IPS DF 6.9 (cell line): ENCODE measurements around the gene CYTH2.
A peak's percentile ranks its signal among the peaks of the same experiment; 100 is the strongest.
"Not testable (repeated sequence)": the region's sequence is repeated elsewhere in the genome, so short reads cannot be mapped to it uniquely, and the experiment has no call there.

Experiments used
- DNase-seq: peaks from one replicate; pipeline ENCODE4 v3.0.0-alpha.2; 2013; ENCODE audit warnings: low read depth, low spot score
- H3K27ac ChIP-seq: one replicate; pipeline ENCODE4 v1.5.1; 2013; ENCODE audit warnings: low read length, control low read depth
- H3K27me3 ChIP-seq: 2 replicates; pipeline ENCODE4 v1.6.1; 2013; ENCODE audit warnings: mild to moderate bottlenecking, low read length; ENCODE audit not compliant: control insufficient read depth, insufficient read depth
- H3K36me3 ChIP-seq: 2 replicates; pipeline ENCODE4 v1.6.1; 2013; ENCODE audit warnings: low read length; ENCODE audit not compliant: control insufficient read depth, insufficient read depth
- H3K4me1 ChIP-seq: 2 replicates; pipeline ENCODE4 v1.6.1; 2013; ENCODE audit warnings: low read length; ENCODE audit not compliant: control insufficient read depth, insufficient read depth
- H3K4me3 ChIP-seq: 2 replicates; pipeline ENCODE4 v1.5.1; 2013; ENCODE audit warnings: mild to moderate bottlenecking, low read length
- H3K9me3 ChIP-seq: 2 replicates; pipeline ENCODE4 v1.6.1; 2013; ENCODE audit warnings: low read length, inconsistent platforms; ENCODE audit not compliant: control insufficient read depth, insufficient read depth
- WGBS: extraction: QIAGEN DNeasy Blood & Tissue Kit; methylation state at CpG from one replicate; pipeline ENCODE4 v1.1.7; 2013; ENCODE audit warnings: mixed read lengths, missing lambda C conversion rate; ENCODE audit not compliant: insufficient read length, insufficient coverage; 5-methylcytosine and 5-hydroxymethylcytosine counted together

CYTH2 gene

GRCh38 chr19:48484931-48485612 lies 15.9 kb downstream of the CYTH2 start:
- no peak for DNase-seq
- WGBS = no CpG with 5 or more reads among the region's 37 CpGs
- Histone ChIP-seq H3K27ac (no peak overlapping the region), H3K4me3 (no peak overlapping the region), H3K4me1 (peaks cover 2% of the 10 kb centered on the region; the same call in 1 of the 2 replicates), H3K9me3 (no peaks in the 10 kb centered on the region), H3K27me3 (no peaks in the 10 kb centered on the region), H3K36me3 (no peaks in the 10 kb centered on the region)

- no CpG with 5 or more reads among the region's 10 CpGs for WGBS
- not testable (repeated sequence) for H3K9me3 ChIP-seq, DNase-seq, H3K4me3 ChIP-seq, H3K4me1 ChIP-seq, H3K27ac ChIP-seq, H3K36me3 ChIP-seq, H3K27me3 ChIP-seq
Observed at GRCh38 chr19:48486706-48487105, 17.5 kb downstream of the CYTH2 start.

DNA sequence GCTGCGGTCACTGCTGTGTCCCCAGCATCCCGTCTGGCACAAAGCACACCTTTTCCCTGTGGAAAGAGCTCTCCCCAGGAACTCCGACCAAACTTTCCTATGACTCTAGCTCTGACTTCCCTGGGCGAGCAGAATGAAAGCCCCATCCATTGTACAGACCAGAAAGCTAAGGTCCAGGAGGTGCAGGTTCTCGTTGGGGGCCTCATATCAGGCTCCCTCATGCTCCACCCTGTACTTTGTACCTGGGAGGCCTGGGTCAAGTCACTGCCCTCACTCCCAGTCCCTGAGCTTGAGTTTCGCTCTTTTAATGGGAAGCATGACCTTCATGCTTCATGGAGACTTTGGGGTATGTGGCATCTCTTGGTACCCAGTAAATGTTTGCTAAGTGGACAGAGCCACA lies 18.4 kb downstream of the CYTH2 start:
- no peaks in the 10 kb centered on the region for H3K27me3 ChIP-seq
- H3K36me3 ChIP-seq = no peaks in the 10 kb centered on the region
- no CpG with 5 or more reads among the region's 6 CpGs for WGBS
- peaks cover 3% of the 10 kb centered on the region; the same call in 1 of the 2 replicates for H3K4me1 ChIP-seq
- H3K27ac ChIP-seq = no peak overlapping the region
- DNase-seq = no peak
- H3K4me3 ChIP-seq = no peak overlapping the region
- H3K9me3 ChIP-seq = no peaks in the 10 kb centered on the region

DNA sequence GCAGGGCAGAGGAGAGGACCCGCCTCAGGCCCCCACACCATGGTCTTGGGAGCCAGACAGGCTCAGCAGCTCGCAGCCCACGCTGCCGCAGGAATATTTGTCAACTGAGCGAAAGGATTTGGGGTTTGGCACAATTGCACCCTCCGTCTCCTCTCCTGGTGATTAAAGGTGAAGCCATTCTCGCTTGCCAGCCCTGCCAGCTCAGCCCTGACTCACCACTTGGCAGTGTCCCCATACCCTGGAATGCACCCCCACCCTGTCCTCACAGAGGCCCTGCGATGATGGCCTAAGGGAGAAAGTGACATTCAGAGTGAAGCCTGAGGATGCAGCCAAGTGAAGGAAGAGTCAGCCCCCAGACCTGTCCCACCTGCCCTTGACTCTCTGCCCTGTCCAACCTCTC lies 18.8 kb downstream of the CYTH2 start:
- Histone ChIP-seq H3K27me3 (no peaks in the 10 kb centered on the region), H3K4me1 (peaks cover 3% of the 10 kb centered on the region; the same call in 1 of the 2 replicates), H3K27ac (no peak overlapping the region), H3K36me3 (no peaks in the 10 kb centered on the region), H3K9me3 (no peaks in the 10 kb centered on the region), H3K4me3 (no peak overlapping the region)
- DNase-seq = no peak
- WGBS = no CpG with 5 or more reads among the region's 8 CpGs

DNA sequence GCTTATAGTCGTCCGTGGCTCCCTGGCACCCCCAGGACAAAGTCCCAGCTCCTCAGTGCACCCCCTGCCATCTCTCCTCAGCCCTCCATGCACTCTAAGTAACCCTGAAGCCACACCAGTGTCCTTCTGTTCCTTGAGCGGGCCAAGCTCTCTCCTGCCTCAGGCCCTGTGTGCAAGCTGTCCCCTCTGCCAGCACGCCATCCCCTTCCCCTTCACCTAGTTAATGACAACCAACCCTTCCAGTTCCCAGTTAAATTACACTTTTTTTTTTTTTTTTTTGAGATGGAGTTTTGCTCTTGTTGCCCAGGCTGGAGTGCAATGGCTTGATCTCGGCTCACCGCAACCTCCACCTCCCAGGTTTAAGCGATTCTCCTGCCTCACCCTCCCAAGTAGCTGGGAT lies 19.3 kb downstream of the CYTH2 start:
- WGBS = no CpG with 5 or more reads among the region's 7 CpGs
- not testable (repeated sequence) for H3K4me3 ChIP-seq, DNase-seq

GRCh38 chr19:48489608-48490216 lies 20.5 kb downstream of the CYTH2 start:
- Histone ChIP-seq H3K27ac (no peak overlapping the region), H3K4me3 (no peak overlapping the region), H3K9me3 (no peaks in the 10 kb centered on the region), H3K4me1 (peaks cover 3% of the 10 kb centered on the region; the same call in 1 of the 2 replicates), H3K36me3 (no peaks in the 10 kb centered on the region), H3K27me3 (no peaks in the 10 kb centered on the region)
- no peak for DNase-seq
- no CpG with 5 or more reads among the region's 19 CpGs for WGBS

More for the DNA sequence above, 19.3 kb downstream of the CYTH2 start:
- not testable (repeated sequence) for H3K36me3 ChIP-seq, H3K27me3 ChIP-seq, H3K4me1 ChIP-seq, H3K9me3 ChIP-seq, H3K27ac ChIP-seq

GRCh38 chr19:48490981-48491792 lies 22.0 kb downstream of the CYTH2 start:
- peak overlapping the region; percentile 22; the same call in 1 of the 2 replicates for H3K4me3 ChIP-seq
- peaks cover 3% of the 10 kb centered on the region; the same call in 1 of the 2 replicates for H3K4me1 ChIP-seq
- no CpG with 5 or more reads among the region's 50 CpGs for WGBS
- H3K27ac ChIP-seq = no peak overlapping the region
- H3K9me3 ChIP-seq = no peaks in the 10 kb centered on the region
- no peaks in the 10 kb centered on the region for H3K36me3 ChIP-seq
- no peak for DNase-seq
- no peaks in the 10 kb centered on the region for H3K27me3 ChIP-seq

GRCh38 chr19:48491793-48492123 lies 22.6 kb downstream of the CYTH2 start:
- WGBS = no CpG with 5 or more reads among the region's 10 CpGs
- H3K27ac ChIP-seq = no peak overlapping the region

DNA sequence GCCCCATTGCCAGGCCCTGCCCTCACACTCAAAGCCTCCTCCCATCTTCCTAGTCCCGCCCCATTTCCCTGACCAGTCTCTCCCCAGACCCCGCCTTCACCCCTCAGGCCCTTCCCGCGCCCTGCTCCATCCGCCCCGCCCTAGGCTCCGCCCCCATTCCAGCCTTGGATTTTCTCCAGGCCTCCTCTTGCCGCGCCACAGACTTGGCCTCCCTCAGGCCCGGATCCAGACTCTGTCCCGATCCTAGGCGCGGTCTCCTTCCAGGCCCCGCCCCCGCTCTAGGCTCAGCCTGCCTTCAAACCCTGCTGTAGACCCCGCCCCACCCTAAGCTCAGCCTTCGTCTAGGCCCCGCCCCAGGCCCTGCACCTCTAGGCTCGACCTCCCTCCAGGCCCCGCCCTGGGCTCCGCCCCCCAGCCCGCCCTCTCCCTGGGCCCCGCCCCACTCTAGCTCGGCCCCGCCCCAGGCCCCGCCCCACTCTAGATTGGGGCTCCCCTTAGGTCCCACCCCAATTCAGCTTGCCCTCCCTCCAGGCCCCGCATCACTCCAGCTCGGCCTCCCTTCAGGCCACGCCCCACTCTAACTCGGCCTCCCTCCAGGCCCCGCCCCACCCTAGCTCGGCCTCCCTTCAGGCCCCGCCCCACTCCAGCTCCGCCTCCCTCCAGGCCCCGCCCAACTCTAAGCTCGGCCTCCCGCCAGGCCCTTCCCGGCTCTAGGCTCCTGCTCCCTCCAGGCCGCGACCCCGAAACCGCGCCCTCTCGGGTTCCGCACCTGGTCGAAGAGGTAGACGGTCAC lies 24.0 kb downstream of the CYTH2 start:
- Histone ChIP-seq H3K27me3 (no peaks in the 10 kb centered on the region), H3K36me3 (no peaks in the 10 kb centered on the region; the same call in 1 of the 2 replicates), H3K4me1 (peaks cover 3% of the 10 kb centered on the region; the same call in 1 of the 2 replicates), H3K9me3 (no peaks in the 10 kb centered on the region), H3K4me3 (peak overlapping the region; percentile 86), H3K27ac (no peak overlapping the region)
- no CpG with 5 or more reads among the region's 47 CpGs for WGBS
- DNase-seq = peak; percentile 94

More at GRCh38 chr19:48491793-48492123, 22.6 kb downstream of the CYTH2 start:
- Histone ChIP-seq H3K4me1 (peaks cover 3% of the 10 kb centered on the region; the same call in 1 of the 2 replicates), H3K27me3 (no peaks in the 10 kb centered on the region), H3K36me3 (no peaks in the 10 kb centered on the region), H3K4me3 (peak overlapping the region; percentile 22; the same call in 1 of the 2 replicates), H3K9me3 (no peaks in the 10 kb centered on the region)
- DNase-seq = peak; percentile 88
